ENCODE data around the gene SCAP.
"Not testable (repeated sequence)": the region's sequence is repeated elsewhere in the genome, so short reads cannot be mapped to it uniquely, and the experiment has no call there.

Gene SCAP

GRCh38 chr3:47392933-47393332 lies 82.8 kb downstream of the SCAP start:
- DNase-seq: no peak

DNA sequence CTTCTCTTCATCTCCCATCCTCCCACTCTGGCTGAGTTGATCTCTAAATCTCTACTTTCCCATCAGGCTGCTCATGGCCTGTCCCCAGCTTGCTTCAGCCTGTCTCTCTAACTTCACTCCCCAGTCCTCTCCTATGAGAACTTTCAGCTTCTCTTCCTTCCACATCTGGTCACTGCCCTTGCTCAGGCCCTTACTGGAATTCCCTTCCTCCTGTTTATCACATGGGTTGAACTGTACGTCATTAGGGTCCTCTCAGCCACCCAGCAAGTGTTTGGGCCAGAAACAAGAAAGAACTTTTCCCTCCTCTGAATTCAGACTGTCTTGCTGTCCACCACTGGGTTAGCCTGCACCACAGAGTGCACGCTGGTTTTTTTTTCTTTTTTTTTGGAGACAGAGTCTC lies 89.9 kb downstream of the SCAP start:
- DNase-seq: no peak

DNA sequence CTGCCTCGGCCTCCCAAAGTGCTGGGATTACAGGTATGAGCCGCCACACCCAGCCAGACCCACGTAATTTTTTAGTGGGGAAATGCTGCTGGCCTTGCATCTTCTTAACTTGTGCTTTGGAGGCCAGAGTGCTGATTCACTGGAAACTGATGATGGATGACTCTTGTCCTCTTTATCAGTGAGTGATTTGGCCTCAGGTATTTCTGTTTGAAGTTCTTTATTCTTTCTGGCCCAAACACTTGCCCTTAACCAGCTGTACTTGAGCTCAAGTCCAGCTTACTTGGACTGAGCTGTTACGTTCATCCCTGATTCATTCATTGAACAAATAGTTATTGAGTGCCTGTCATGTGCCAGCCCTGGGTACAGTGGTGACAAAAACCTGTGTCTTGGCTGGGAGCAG lies 90.7 kb downstream of the SCAP start:
- DNase-seq: no peak

GRCh38 chr3:47384425-47384824 lies 91.3 kb downstream of the SCAP start:
- DNase-seq: no peak

GRCh38 chr3:47381317-47382157 lies 94.2 kb downstream of the SCAP start:
- DNase-seq: peak; percentile 26

DNA sequence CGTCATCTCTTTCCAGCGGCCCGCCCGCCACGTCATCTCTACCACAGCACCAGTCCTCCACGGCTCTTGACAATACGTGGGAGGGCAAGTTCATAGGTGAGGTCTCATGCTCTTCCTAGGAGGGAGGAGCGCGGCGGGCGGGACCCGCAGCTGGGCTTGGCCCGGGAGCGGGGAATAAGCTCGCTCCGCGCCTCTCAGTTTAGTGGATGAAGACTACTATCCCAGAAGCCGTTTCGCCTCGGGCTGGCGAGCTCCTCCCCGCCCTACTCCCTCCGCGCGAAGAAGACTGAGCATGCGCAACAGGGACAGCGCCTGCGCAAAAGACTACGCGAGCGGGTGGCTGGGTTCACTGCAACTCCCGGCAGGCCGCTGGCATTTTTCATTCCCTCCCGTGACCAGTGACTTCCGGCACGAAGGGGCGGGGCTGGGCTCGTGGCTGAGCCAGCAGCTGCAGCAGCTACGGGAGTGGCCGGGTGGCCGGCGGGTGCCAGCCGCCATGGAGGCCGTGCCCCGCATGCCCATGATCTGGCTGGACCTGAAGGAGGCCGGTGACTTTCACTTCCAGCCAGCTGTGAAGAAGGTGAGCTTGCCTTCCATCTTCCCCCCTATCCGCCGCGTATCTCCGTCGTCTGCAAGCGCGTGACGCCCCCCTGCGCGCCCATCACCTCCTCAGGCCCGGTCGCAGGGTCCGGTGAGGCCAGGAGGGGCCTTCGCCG lies 95.0 kb downstream of the SCAP start, which contains the start of gene PTPN23:
Gene PTPN23 (plus strand): TSS at position 421 of the 716 bp plus-strand sequence. CDS start 76 bp downstream, at position 497.
- DNase-seq: peak; percentile 93

DNA sequence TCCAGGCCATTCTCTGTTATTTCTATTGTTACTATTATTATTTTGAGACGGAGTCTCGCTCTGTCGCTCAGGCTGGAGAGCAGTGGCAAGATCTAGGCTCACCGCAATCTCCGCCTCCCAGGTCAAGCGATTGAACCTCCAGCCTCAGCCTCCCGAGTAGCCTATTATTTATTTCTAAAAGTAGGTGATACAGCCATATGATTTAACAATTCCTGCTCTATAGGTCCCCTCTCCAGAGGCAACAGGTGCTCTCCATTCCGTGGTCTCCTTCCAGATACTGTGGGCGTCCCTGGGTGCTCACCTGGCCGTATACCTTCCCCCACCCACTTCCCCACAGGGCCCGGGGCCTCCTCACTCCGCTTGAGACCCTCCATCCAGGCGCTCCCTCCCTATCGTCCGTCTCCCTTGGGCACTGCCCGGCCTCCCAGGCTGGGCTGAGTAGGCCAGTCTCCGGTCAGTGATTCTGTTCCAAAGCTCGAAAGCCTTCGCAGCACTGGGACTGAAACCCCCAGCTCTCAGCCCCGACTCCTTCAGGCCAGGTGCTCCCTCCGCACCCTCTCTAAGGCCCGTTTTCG lies 95.6 kb downstream of the SCAP start:
- no peak for DNase-seq

DNA sequence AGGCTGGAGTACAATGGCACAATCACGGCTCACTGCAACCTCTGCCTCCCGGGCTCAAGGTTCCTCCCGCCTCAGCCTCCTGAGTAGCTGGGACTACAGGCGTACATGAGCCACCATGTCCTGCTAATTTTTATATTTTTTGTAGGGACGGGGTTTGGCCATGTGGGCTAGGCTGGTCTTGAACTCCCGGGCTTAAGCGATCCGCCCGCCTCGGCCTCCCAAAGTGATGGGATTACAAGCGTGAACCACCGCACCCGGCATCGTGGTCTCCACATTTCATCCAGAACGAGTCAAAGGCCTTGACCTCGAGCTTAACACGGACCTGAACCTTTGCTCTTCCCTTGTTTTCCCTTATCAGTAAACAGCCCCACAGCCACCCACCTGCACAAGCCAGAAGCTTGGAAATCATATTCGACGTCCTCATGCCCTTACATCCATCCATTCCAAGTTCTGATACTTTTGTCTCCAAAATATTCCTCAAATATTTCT lies 96.3 kb downstream of the SCAP start:
- DNase-seq: no peak

DNA sequence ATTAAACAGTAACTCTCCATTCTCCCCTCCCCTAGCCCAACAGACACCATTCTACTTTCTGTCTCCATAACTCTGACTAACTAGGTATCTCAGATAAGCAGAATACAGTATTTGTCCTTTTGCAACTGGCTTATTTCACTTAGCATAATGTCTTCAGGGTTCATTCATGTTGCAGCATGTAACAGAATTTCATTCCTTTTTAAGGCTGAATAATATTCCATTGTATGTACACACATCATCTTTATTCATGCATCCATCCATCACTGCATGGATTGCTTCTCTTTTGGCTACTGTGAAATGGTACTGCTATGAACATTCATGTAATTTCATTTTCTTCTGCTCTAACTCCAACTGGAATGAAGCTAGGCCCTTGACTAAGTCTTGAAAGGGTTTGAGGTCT lies 96.9 kb downstream of the SCAP start:
- no peak for DNase-seq

DNA sequence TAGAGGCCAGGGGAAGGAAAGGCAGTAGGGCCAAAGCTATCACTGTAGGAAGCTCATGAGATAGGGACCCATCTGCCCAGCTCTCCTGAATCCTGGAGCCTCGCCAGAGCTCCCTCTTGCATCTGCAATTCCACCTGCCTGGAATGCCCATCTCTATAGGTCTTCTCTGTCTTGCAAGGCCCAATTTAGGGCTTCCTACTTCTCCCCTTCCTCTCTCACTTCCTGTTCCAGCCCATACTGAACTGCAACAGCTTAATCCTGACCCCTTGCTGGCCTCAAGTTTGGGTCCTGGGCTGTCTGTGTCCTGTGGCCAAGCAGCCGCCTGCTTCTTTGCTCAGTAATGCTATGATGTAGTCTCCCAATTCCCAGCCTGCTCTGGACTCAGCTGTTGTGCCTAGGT lies 98.6 kb downstream of the SCAP start:
- no peak for DNase-seq

DNA sequence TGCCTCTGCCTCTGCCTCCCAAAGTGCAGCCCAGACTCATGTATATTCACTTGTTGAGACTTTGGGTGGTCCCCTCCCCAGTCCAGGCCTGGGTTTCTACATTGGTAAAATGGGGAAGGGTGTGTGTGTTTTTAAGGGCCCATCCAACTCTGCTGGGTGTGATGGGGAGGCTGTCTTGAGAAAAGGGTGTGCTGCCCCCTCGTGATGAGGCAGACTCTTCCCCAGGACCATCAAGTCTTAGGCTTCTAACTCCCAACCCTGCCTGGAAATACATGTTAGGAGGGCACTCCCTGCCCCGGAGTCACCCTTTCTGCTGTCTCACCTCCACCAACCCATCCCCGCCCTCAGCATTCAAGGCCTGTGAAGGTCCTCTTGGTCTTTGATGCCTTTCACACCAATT lies 99.3 kb downstream of the SCAP start:
- no peak for DNase-seq

DNA sequence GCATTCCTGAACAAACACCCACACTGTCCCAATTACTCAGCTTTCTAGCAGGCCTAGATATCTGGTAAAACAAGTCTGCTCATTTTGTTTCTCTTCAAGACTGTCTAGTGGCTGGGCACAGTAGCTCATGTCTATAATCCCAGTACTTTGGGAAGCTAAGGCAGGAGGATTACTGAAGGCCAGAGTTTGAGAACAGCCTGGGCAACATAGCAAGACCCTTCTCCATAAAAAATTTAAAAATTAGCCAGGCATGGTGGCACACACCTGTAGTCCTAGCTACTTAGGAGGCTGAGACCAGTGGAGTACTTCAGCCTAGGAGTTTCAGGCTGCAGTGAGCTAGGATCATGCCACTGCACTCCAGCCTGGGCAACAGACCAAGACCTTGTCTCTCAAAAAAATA lies 101.2 kb downstream of the SCAP start:
- DNase-seq: no peak

- DNase-seq: no peak
Measured at GRCh38 chr3:47370887-47371697, 104.6 kb downstream of the SCAP start.

DNA sequence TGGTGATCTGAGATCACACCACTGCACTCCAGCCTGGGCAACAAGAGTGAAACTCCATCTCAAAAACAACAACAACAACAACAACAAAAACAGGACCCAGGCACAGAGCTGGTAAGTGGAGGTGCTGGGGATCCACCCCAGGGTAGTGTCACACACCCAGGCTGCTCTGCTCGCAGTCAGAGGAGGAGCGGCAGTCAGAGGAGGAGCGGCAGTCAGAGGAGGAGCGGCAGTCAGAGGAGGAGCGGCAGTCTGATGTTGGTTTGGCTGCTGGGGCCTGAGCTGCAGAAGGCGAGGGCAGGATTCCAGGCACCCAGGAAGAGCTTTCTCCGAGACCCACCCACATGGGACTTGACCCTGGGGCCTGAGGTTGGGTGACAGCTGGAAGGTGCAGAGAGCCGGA lies 105.7 kb downstream of the SCAP start:
- DNase-seq: not testable (repeated sequence)

- no peak for DNase-seq
Measured at GRCh38 chr3:47367631-47368030, 108.1 kb downstream of the SCAP start.

DNA sequence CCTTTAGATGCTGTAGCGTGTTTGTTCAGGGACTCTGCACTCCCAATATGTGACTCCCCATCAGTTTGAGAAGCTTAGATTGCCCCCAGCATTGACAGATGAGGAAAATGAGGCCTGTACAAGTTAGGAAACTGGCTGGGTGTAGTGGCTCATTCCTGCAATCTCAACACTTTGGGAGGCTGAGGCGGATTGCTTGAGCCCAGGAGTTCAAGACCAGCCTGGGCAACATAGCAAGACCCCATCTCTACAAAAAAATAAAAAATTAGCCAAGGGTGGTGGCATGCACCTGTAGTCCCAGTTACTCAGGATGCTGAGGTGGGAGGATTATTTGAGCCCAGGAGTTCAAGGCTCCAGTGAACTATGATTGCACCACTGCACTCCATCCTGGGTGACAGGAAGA lies 108.9 kb downstream of the SCAP start:
- no peak for DNase-seq

DNA sequence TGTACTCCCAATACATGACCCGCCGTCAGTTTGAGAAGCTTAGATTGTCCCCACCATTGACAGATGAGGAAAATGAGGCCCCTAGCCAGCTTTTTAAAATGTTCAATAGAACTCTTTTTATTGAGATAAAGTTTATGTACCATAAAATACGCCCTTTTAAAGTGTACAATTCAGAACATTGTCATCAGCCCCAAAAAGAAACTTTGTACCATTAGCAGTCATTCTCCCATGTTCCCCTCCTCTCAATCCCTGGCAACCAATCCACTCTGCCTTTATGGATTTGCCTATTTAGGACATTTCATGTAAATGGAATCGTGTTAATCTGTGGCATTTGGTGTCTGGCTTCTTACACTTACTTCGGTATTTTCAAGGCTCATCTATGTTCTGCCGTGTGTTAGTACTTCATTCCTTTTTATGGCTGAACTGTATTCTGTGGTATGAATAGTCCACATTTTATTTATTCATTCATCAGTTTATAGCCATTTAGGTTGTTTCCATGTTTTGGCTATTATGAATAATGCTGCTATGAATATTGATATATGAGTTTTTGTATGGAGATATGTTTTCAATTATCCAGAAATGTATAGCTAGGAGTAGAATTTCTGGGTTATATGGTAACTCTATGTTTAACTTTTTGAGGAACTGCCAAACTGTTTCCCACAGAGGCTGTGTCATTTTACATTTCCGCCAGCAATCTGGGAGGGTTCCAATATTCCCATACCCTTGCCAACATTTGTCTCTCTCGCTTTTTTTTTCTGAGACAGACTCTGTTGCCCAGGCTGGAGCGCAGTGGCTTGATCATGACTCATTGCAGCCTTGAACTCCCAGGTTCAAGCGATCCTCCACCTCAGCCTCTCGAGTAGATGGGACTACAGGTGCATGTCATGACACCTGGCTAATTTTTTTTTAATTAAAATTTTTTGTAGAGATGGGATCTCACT lies 110.3 kb downstream of the SCAP start:
- no peak for DNase-seq

Data from NCI-H2107 (cell line).